ENCODE measurements around the gene DHRS7.

The DHRS7 gene

GRCh38 chr14:60184905-60185555 is 19.8 kb upstream of the DHRS7 start:
- TF ChIP-seq CTCF (IDR thresholded peaks at IDR 0.05; ENCODE audit: borderline replicate concordance, control extremely low read depth, extremely low read depth, insufficient read depth, missing control alignments), result no peak
- in situ Hi-C loops (cut with MboI; ENCODE audit: low sequenced_read_pairs, unreplicated experiment), result loop anchor here (5.0 to 25.0 kb wide), 4 partner anchors 120 to 548 kb away; no protein-coding TSS in a partner anchor
- no peak for DNase-seq (ENCODE audit: low spot score)

GRCh38 chr14:60184146-60184904 is 19.1 kb upstream of the DHRS7 start:
- no peak for DNase-seq (ENCODE audit: low spot score)
- in situ Hi-C loops (cut with MboI; ENCODE audit: low sequenced_read_pairs, unreplicated experiment), result loop anchor here (10.0 to 25.0 kb wide), 3 partner anchors 120 to 547 kb away; no protein-coding TSS in a partner anchor
- no peak for TF ChIP-seq CTCF (IDR thresholded peaks at IDR 0.05; ENCODE audit: borderline replicate concordance, control extremely low read depth, extremely low read depth, insufficient read depth, missing control alignments)

GRCh38 chr14:60183741-60184140 is 18.5 kb upstream of the DHRS7 start:
- TF ChIP-seq CTCF (IDR thresholded peaks at IDR 0.05; ENCODE audit: borderline replicate concordance, control extremely low read depth, extremely low read depth, insufficient read depth, missing control alignments), result peak; percentile 8
- DNase-seq (ENCODE audit: low spot score), result no peak
- in situ Hi-C loops (cut with MboI; ENCODE audit: low sequenced_read_pairs, unreplicated experiment), result loop anchor here (10.0 to 25.0 kb wide), 3 partner anchors 119 to 546 kb away; no protein-coding TSS in a partner anchor

- no peak for TF ChIP-seq CTCF (IDR thresholded peaks at IDR 0.05; ENCODE audit: borderline replicate concordance, control extremely low read depth, extremely low read depth, insufficient read depth, missing control alignments)
- no peak for DNase-seq (ENCODE audit: low spot score)
- in situ Hi-C loops (cut with MboI; ENCODE audit: low sequenced_read_pairs, unreplicated experiment), result loop anchor here (10.0 to 25.0 kb wide), 3 partner anchors 118 to 546 kb away; no protein-coding TSS in a partner anchor
Observed at GRCh38 chr14:60183138-60183537, 17.9 kb upstream of the DHRS7 start.

- in situ Hi-C loops (cut with MboI; ENCODE audit: low sequenced_read_pairs, unreplicated experiment), result loop anchor here (25.0 kb wide), 1 partner anchor 542 kb away; no protein-coding TSS in a partner anchor
- no peak for DNase-seq (ENCODE audit: low spot score)
- no peak for TF ChIP-seq CTCF (IDR thresholded peaks at IDR 0.05; ENCODE audit: borderline replicate concordance, control extremely low read depth, extremely low read depth, insufficient read depth, missing control alignments)
Observed at GRCh38 chr14:60179431-60179869, 14.3 kb upstream of the DHRS7 start.

GRCh38 chr14:60178820-60179219 is 13.6 kb upstream of the DHRS7 start:
- in situ Hi-C loops (cut with MboI; ENCODE audit: low sequenced_read_pairs, unreplicated experiment), result loop anchor here (25.0 kb wide), 1 partner anchor 542 kb away; no protein-coding TSS in a partner anchor
- no peak for DNase-seq (ENCODE audit: low spot score)
- no peak for TF ChIP-seq CTCF (IDR thresholded peaks at IDR 0.05; ENCODE audit: borderline replicate concordance, control extremely low read depth, extremely low read depth, insufficient read depth, missing control alignments)
